ENCODE results near the gene CNTN3.

- TF ChIP-seq CTCF (optimal IDR thresholded peaks at IDR 0.05 in 1 of 3, IDR thresholded peaks at IDR 0.05 in 1 of 3, conservative IDR thresholded peaks at IDR 0.05 in 1 of 3; ENCODE audit: extremely low read depth in 1 of 3, insufficient read depth in 2 of 3, low read length in 3 of 3), result no peak
- TF ChIP-seq EZH2 (IDR thresholded peaks at IDR 0.05; ENCODE audit: low read length), result no peak
Observed at GRCh38 chr3:74642876-74643275, 28.4 kb upstream of the CNTN3 start.

Data from keratinocyte (primary cell).